Jurkat, Clone E6-1 (cell line): ENCODE results near the gene SLC7A6OS.
"Not testable (repeated sequence)": the region's sequence is repeated elsewhere in the genome, so short reads cannot be mapped to it uniquely, and the experiment has no call there.

Source experiments
- DNase-seq: peaks from one replicate; pipeline ENCODE4 v3.0.0-alpha.2; 2011; ENCODE audit warnings: low read depth, low spot score
- H3K4me3 ChIP-seq: 2 replicates; pipeline ENCODE4 v1.5.1; 2011; ENCODE audit warnings: mild to moderate bottlenecking, low read length, control low read depth, moderate library complexity

Gene SLC7A6OS

GRCh38 chr16:68306633-68307032 is 4.1 kb downstream of the SLC7A6OS start:
- no peak for DNase-seq
- H3K4me3 ChIP-seq = no peak overlapping the region

GRCh38 chr16:68300734-68301459 is 9.8 kb downstream of the SLC7A6OS start:
- DNase-seq = no peak
- no peak overlapping the region for H3K4me3 ChIP-seq

DNA sequence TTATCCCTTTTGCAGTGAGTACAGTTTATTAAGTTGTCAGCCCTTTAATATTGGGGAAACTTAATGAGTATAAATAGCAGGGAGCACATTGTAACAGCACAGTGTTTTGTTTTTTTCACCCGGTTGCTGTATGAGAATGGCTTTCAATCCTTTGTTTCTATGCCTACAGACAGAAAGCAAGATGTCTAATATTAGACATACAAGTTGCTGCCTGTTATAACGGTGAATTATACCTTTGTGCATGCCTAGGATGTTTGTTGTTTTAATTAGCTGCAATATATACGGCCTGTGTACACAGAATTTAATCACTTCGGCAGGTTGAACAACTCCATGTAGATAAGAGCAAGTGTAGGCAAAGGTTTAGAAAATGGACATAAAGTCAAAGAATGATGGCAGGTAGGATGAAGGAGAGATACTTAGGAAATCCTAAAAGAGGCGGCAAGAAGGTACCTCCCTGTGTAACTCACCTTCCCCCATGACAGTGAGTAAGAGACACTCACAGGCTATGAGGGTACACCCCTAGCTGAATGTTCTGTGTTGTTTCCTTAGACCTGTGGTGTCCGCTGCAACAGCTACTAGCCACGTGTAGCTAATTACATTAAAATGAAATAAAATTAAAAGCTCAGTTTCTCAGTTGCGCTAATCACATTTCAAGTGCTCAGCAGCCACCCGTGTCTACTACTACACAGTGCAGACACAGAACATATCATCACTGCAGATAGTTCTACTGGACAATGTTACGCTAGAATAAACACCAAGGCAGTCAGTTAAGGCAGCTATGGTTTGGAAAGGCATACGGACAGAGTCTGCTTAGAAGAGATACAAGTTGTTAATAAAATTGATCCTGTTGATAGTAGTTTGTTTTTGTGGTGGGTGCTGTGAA is 10.9 kb downstream of the SLC7A6OS start:
- H3K4me3 ChIP-seq = no peak overlapping the region
- DNase-seq = no peak

- DNase-seq = no peak
- no peak overlapping the region for H3K4me3 ChIP-seq
Observed at GRCh38 chr16:68298907-68299561, 11.7 kb downstream of the SLC7A6OS start.

- DNase-seq = no peak
- no peak overlapping the region for H3K4me3 ChIP-seq
Observed at GRCh38 chr16:68298312-68298711, 12.4 kb downstream of the SLC7A6OS start.

DNA sequence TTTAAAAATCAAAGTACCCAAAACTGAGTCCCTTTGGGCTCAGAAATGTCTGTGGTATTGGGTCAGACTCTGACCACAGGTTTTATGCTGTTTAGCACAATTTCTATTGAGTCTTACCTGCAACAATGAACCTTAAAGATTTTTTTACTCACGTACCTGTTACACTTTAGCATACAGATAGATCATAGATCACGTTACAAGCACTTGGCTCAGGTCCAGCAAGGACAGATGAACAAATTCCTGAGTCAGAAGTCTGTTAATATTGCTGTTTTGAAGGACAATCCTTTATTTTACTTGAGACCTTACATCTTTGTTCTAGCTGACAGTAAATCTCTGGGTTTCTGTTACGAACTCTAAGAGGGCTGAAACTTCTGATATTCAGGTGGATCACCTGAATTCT is 12.8 kb downstream of the SLC7A6OS start:
- DNase-seq = no peak
- no peak overlapping the region for H3K4me3 ChIP-seq

GRCh38 chr16:68296693-68297092 is 14.1 kb downstream of the SLC7A6OS start:
- no peak overlapping the region for H3K4me3 ChIP-seq
- DNase-seq = no peak

DNA sequence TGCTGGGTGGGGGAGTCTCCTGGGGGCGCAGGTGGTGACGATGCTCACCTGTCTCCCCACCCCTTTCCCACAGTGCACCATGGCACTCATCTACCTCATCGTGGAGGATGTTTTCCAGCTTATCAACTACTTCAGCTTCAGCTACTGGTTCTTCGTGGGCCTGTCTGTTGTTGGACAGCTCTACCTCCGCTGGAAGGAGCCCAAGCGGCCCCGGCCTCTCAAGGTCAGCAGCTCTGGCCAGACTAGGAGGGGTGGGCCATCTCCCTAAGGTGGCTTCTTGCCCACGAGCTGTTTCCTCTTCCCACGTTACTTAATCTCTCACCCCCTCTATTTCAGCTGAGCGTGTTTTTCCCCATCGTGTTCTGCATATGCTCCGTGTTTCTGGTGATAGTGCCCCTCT is 14.5 kb downstream of the SLC7A6OS start:
- H3K4me3 ChIP-seq = no peak overlapping the region
- no peak for DNase-seq

DNA sequence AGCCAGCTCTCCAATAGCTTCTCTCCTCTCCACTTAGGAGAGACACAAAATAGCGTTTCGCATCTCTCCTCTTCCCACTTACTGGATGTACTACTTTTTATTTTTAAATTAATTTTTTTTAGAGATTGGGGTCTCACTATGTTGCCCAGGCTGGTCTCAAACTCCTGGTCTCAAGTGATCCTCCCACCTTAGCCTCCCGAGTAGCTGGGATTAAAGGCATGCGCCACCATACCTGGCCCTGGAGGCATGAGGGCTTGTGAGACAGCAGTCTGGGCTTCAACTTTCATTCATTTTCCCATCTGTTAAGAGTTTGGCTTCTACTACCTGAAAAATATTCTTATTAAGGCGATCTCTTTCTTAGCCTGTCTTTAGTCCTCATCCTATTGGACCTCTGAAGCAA is 18.3 kb downstream of the SLC7A6OS start:
- H3K4me3 ChIP-seq = no peak overlapping the region
- DNase-seq = no peak

DNA sequence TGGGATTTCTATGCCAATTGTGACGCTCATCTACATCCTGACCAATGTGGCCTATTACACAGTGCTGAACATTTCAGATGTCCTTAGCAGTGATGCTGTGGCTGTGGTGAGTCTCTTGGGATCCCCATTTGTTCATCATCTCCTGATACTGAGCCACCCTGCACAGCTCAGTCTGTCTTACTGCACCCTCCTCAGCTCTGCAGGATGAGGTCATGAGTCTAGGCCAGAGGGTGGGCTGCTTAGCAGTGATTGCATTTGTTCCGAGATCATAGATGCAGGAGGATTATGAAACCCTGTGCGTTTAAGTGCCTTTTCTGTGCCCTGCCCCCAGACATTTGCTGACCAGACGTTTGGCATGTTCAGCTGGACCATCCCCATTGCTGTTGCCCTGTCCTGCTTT is 19.5 kb downstream of the SLC7A6OS start:
- H3K4me3 ChIP-seq = no peak overlapping the region
- DNase-seq = no peak

GRCh38 chr16:68290450-68290849 is 20.3 kb downstream of the SLC7A6OS start:
- no peak for DNase-seq
- no peak overlapping the region for H3K4me3 ChIP-seq

GRCh38 chr16:68289621-68290329 is 21.0 kb downstream of the SLC7A6OS start:
- no peak for DNase-seq
- H3K4me3 ChIP-seq = no peak overlapping the region

GRCh38 chr16:68289202-68289601 is 21.5 kb downstream of the SLC7A6OS start:
- DNase-seq = no peak
- H3K4me3 ChIP-seq = no peak overlapping the region

DNA sequence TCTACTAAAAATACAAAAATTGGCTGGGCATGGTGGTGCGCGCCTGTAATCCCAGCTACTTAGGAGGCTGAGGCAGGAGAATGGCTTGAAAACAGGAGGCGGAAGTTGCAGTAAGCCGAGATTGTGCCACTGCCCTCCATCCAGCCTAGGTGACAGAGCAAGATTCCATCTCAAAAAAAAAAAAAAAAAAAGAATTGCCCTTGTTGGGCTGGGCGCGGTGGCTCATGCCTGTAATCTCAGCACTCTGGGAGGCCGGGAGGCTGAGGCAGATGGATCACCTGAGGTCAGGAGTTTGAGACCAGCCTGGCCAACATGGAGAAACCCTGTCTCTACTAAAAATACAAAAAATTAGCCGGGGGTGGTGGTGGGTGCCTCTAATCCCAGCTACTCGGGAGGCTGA is 21.9 kb downstream of the SLC7A6OS start:
- DNase-seq = not testable (repeated sequence)

GRCh38 chr16:68288252-68288650 is 22.5 kb downstream of the SLC7A6OS start:
- H3K4me3 ChIP-seq = no peak overlapping the region
- DNase-seq = no peak

More for the DNA sequence above, 21.9 kb downstream of the SLC7A6OS start:
- H3K4me3 ChIP-seq = not testable (repeated sequence)

DNA sequence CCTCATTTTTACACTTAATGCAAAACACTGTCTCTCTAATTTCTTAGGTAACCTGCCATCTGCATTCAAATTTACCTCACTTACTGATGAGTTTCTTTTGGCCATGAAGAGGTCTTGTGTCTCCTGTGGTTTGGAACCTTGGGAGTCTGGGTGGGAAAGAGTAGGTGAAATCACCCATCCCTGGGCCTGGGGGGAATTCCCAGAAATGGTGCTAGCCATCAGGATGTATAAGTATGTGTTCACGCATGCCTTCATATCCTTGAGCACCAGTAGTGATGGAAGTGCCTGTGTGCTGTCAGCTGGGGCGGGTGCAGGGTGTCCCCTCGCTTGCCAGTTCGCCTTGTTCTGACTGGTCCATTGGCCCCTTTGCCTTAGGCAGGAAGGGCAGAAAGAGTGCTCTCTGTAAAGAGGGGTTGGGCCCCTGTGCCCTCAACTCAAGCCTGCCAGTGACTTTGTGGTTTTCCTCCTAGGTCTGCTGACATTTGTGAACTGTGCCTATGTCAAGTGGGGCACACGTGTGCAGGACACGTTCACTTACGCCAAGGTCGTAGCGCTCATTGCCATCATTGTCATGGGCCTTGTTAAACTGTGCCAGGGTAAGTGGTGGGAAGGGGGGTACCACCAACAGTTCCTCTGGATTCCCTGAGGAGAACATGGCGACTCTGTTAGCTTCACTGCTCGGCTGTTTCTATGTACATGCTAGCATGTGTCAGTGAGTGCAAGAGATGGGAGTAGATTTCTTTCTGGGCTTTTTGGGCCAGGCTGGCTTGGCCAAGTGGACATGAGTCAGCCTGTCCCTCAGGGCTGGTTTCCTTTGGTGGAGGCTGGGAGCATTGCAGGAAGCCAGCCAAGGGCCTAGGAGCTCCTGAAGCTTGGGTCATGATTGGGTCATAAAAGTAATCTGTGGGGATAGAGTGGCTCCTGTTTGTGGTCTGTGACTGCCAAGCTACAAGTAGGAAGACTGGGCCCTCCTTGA is 23.2 kb downstream of the SLC7A6OS start:
- peak overlapping the region; percentile 13; the same call in 1 of the 2 replicates for H3K4me3 ChIP-seq
- DNase-seq = peak; percentile 85

- peak overlapping the region; percentile 49 for H3K4me3 ChIP-seq
- peak; percentile 87 for DNase-seq
Observed at GRCh38 chr16:68286153-68287074, 24.3 kb downstream of the SLC7A6OS start.
